A549 (cell line): ENCODE results near the gene VSIG10. TPM values are rescaled to one million over a fixed set of nuclear protein-coding genes. Genes with fewer than 3 reads are reported as not detected.
A peak's percentile ranks its signal among the peaks of the same experiment; 100 is the strongest.

ENCODE experiments used
- ATAC-seq, 2 experiments: fragments of 200-7000 bp in 1 of 2; fragments of >200 bp in 1 of 2; cut with Nextera tagmentation in 1 of 2; cut with Tn5 transposase in 1 of 2; 3 replicates each; pipeline versions ENCODE4 v1.8.0 to v1.9.1; 2018 to 2020; ENCODE audit warnings: mild to moderate bottlenecking in 1 of 2, moderate library complexity in 1 of 2
- CTCF ChIA-PET: fragments of 300-600 bp; sonication (Branson Sonifier 250); formaldehyde crosslinking; extraction: SDS; loops from one replicate; lab custom pipeline; 2021; ENCODE audit warnings: antibody characterized with exemption, inconsistent platforms; lab: Yijun Ruan, JAX
- POLR2A ChIA-PET: fragments of 350-600 bp; formaldehyde crosslinking; extraction: SDS; loops from one replicate; lab custom pipeline; 2021; ENCODE audit warnings: antibody characterized with exemption, inconsistent platforms; lab: Yijun Ruan, JAX
- DNase-seq, 2 experiments: peaks; one replicate each; pipeline versions ENCODE4 v3.0.0 to v3.0.0-alpha.2; 2011 to 2016; ENCODE audit warnings: low read depth in 1 of 2, low spot score in 1 of 2
- FAIRE-seq: peaks from 2 replicates; lab custom pipeline; 2011; peaks lifted over from hg19 to GRCh38; lab: Jason Lieb, UNC
- H3K27ac ChIP-seq, 2 experiments: fragments of >200 bp; sonication (Bioruptor Twin); formaldehyde crosslinking; 3 replicates each; pipeline ENCODE4 v1.5.1; 2016 to 2017
- H3K4me1 ChIP-seq: fragments of >200 bp; sonication (Bioruptor Twin); formaldehyde crosslinking; 3 replicates; pipeline ENCODE4 v1.6.1; 2016
- H3K4me2 ChIP-seq: fragments of >200 bp; sonication (Bioruptor Twin); formaldehyde crosslinking; 3 replicates; pipeline ENCODE4 v1.6.1; 2016
- H3K4me3 ChIP-seq: fragments of >200 bp; sonication (Bioruptor Twin); formaldehyde crosslinking; 3 replicates; pipeline ENCODE4 v1.5.1; 2016
- H3K9me3 ChIP-seq: fragments of >200 bp; sonication (Bioruptor Twin); formaldehyde crosslinking; 3 replicates; pipeline ENCODE4 v1.6.1; 2016
- CBX2 ChIP-seq: fragments of 200-600 bp; sonication (generic); IDR thresholded peaks from 2 replicates; pipeline ENCODE4 v1.6.1; 2016; ENCODE audit warnings: low read depth, mild to moderate bottlenecking, borderline replicate concordance
- CEBPB ChIP-seq, 2 experiments: fragments of >200 bp in 1 of 2; sonication (Bioruptor Twin) in 1 of 2; formaldehyde crosslinking in 1 of 2; IDR thresholded peaks; 2 replicates each; pipeline ENCODE4 v1.6.1; 2012 to 2016
- CHD4 ChIP-seq: fragments of 200-600 bp; sonication (generic); IDR thresholded peaks from 2 replicates; pipeline ENCODE4 v1.6.1; 2016; ENCODE audit warnings: antibody characterized with exemption, mild to moderate bottlenecking, borderline replicate concordance
- EP300 ChIP-seq, 2 experiments: fragments of >200 bp; sonication (Bioruptor Twin); formaldehyde crosslinking; IDR thresholded peaks; 2 replicates in 1 of 2; 3 replicates in 1 of 2; pipeline ENCODE4 v1.6.1; 2016 to 2017
- FOXS1 ChIP-seq: fragments of 250-450 bp; sonication (Bioruptor Pico); IDR thresholded peaks from 2 replicates; pipeline ENCODE4 v1.5.0; 2020; ENCODE audit warnings: mild to moderate bottlenecking, moderate library complexity
- GATA3 ChIP-seq: IDR thresholded peaks from 2 replicates; pipeline ENCODE4 v1.6.1; 2012; ENCODE audit warnings: borderline replicate concordance
- JUN ChIP-seq, 2 experiments: fragments of >200 bp; sonication (Bioruptor Twin); formaldehyde crosslinking; IDR thresholded peaks; 2 replicates in 1 of 2; 3 replicates in 1 of 2; pipeline ENCODE4 v1.6.1; 2016 to 2017
- JUNB ChIP-seq: fragments of >200 bp; sonication (Bioruptor Twin); formaldehyde crosslinking; IDR thresholded peaks from 2 replicates; pipeline ENCODE4 v1.6.1; 2016
- KDM5A ChIP-seq: fragments of 200-600 bp; sonication (generic); IDR thresholded peaks from 2 replicates; pipeline ENCODE4 v1.6.1; 2016; ENCODE audit warnings: antibody characterized with exemption, mild to moderate bottlenecking
- MAFK ChIP-seq: fragments of 450-650 bp; IDR thresholded peaks from 2 replicates; pipeline ENCODE4 v1.6.1; 2014; ENCODE audit not compliant: partially characterized antibody
- MAZ ChIP-seq: fragments of 150-350 bp; IDR thresholded peaks from 2 replicates; pipeline ENCODE4 v1.6.1; 2014; ENCODE audit warnings: antibody characterized with exemption, low read depth, low read length, borderline replicate concordance
- MYC ChIP-seq: IDR thresholded peaks from 2 replicates; pipeline ENCODE4 v1.6.1; 2012; ENCODE audit warnings: mild to moderate bottlenecking, inconsistent platforms, low read length, improper control_type of control experiment, borderline replicate concordance
- NFE2L2 ChIP-seq: fragments of 150-350 bp; conservative IDR thresholded peaks from 2 replicates; pipeline ENCODE4 v1.6.1; 2014; ENCODE audit warnings: low read length
- POLR2A ChIP-seq: IDR thresholded peaks from 2 replicates; pipeline ENCODE4 v1.6.1; 2012; ENCODE audit warnings: mild to moderate bottlenecking, low read length
- RAD21 ChIP-seq, 2 experiments: fragments of >200 bp in 1 of 2; sonication (Bioruptor Twin) in 1 of 2; formaldehyde crosslinking in 1 of 2; IDR thresholded peaks in 1 of 2; conservative IDR thresholded peaks in 1 of 2; 2 replicates in 1 of 2; 3 replicates in 1 of 2; pipeline ENCODE4 v1.6.1; 2012 to 2018; ENCODE audit warnings: inconsistent platforms in 1 of 2
- RARB ChIP-seq: fragments of 250-450 bp; sonication (Bioruptor Pico); IDR thresholded peaks from 2 replicates; pipeline ENCODE4 v1.8.0; 2021; ENCODE audit warnings: mild to moderate bottlenecking, moderate library complexity
- RCOR1 ChIP-seq: fragments of 150-350 bp; IDR thresholded peaks from 2 replicates; pipeline ENCODE4 v1.6.1; 2014; ENCODE audit warnings: antibody characterized with exemption, low read length, low read depth
- TP53 ChIP-seq: fragments of 250-450 bp; sonication (Bioruptor Pico); IDR thresholded peaks from 2 replicates; pipeline ENCODE4 v1.5.0; 2021; ENCODE audit warnings: mild to moderate bottlenecking, moderate library complexity
- WGBS: methylation state at CpG from one replicate; pipeline ENCODE4 v1.1.6; 2017; ENCODE audit errors: missing lambda C conversion rate; 5-methylcytosine and 5-hydroxymethylcytosine counted together
- polyA plus RNA-seq, 4 experiments: library from polyadenylated mRNA; depleted of rRNA in 3 of 4; stranded (reverse); fragments of >200 nt; fragmentation: RNase III in 1 of 4; extraction: RNeasy Plus Mini Kit Qiagen cat#74134 plus additional on column Dnase treatment in 1 of 4; gene quantifications; 2 replicates in 3 of 4; 3 replicates in 1 of 4; pipeline ENCODE4 v1.2.3, GENCODE V29; 2011 to 2017
- TF ChIP-seq, protein P1 (sequence below): fragments of >200 bp; sonication (Bioruptor Twin); formaldehyde crosslinking; IDR thresholded peaks from 3 replicates; pipeline ENCODE4 v1.5.1; 2016
- TF ChIP-seq, protein P2 (sequence below): IDR thresholded peaks from 2 replicates; pipeline ENCODE4 v1.6.1; 2012; ENCODE audit warnings: low read depth, borderline replicate concordance
- TF ChIP-seq, protein P3 (sequence below): fragments of 250-450 bp; sonication (Bioruptor Pico); IDR thresholded peaks from 2 replicates; pipeline ENCODE4 v1.5.0; 2020; ENCODE audit warnings: low read depth, mild to moderate bottlenecking, moderate library complexity
- TF ChIP-seq, protein P4 (sequence below): fragments of 450-650 bp; IDR thresholded peaks from 2 replicates; pipeline ENCODE4 v1.6.1; 2014; ENCODE audit warnings: antibody characterized with exemption
- TF ChIP-seq, protein P5 (sequence below): fragments of >200 bp; sonication (Bioruptor Twin); formaldehyde crosslinking; IDR thresholded peaks from 2 replicates; pipeline ENCODE4 v1.6.1; 2016

VSIG10 gene
- polyA plus RNA-seq, 2 of the 4 experiments (the other 2 are of a cell fraction): 18.3 to 20.2 TPM

DNA sequence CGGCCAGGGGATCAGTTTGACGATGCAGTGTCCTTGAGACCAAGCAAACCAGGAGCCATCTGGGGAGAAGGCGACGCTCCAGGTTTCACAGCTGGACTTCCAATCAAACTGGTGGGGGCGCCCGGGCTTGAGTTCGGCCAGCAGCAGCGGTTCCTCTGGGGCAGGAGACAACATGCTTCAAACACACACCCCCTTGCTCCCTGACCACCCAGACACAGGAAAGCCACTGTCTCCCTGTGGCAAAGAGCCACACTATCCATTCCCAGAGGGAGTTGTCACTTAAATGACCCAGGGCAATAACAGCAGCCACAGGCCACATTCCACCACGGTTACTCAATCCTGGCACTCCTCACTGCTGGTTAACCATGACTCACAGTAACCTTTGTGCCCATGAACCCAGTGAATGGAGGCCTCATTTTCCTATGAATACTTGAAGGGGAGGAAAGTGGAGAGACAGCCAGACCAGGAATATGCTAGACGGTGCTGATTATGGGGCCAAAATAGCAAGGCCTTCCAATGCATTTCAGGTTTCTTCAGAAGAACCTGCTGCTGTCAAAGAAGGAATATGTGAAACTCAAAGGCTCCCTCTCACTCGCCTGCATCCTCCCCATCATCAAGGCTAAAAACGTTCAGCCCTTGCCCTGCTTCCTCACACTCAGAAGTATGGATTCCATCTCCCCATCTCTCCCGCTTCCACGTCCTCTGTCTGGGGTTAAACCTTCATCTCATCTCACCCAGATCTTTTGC is 51.3 kb downstream of the VSIG10 start (continued):
- TF ChIP-seq FOXS1 (CRISPR knock-in tag): no peak
- no peak for TF ChIP-seq CBX2
- TF ChIP-seq, protein P1, sequence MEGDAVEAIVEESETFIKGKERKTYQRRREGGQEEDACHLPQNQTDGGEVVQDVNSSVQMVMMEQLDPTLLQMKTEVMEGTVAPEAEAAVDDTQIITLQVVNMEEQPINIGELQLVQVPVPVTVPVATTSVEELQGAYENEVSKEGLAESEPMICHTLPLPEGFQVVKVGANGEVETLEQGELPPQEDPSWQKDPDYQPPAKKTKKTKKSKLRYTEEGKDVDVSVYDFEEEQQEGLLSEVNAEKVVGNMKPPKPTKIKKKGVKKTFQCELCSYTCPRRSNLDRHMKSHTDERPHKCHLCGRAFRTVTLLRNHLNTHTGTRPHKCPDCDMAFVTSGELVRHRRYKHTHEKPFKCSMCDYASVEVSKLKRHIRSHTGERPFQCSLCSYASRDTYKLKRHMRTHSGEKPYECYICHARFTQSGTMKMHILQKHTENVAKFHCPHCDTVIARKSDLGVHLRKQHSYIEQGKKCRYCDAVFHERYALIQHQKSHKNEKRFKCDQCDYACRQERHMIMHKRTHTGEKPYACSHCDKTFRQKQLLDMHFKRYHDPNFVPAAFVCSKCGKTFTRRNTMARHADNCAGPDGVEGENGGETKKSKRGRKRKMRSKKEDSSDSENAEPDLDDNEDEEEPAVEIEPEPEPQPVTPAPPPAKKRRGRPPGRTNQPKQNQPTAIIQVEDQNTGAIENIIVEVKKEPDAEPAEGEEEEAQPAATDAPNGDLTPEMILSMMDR: no peak
- TF ChIP-seq, protein P2, sequence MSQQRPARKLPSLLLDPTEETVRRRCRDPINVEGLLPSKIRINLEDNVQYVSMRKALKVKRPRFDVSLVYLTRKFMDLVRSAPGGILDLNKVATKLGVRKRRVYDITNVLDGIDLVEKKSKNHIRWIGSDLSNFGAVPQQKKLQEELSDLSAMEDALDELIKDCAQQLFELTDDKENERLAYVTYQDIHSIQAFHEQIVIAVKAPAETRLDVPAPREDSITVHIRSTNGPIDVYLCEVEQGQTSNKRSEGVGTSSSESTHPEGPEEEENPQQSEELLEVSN: peak; percentile 42; the same call in 1 of the 2 replicates
- no peak for TF ChIP-seq KDM5A
- peak; percentile 72 to 78; a peak in 3 of 5 replicates for TF ChIP-seq EP300 (IDR thresholded peaks at IDR 0.05)
- TF ChIP-seq POLR2A: no peak
- peak; percentile 63; the same call in 1 of the 2 replicates for TF ChIP-seq RARB (CRISPR knock-in tag)
- TF ChIP-seq MAFK: peak; percentile 24
- TF ChIP-seq GATA3: peak; percentile 89
- TF ChIP-seq RAD21 (conservative IDR thresholded peaks at IDR 0.05 in 1 of 2, IDR thresholded peaks at IDR 0.05 in 1 of 2): peak; percentile 7 to 29; a peak in 2 of 5 replicates
- TF ChIP-seq MYC: peak; percentile 44; the same call in 1 of the 2 replicates

DNA sequence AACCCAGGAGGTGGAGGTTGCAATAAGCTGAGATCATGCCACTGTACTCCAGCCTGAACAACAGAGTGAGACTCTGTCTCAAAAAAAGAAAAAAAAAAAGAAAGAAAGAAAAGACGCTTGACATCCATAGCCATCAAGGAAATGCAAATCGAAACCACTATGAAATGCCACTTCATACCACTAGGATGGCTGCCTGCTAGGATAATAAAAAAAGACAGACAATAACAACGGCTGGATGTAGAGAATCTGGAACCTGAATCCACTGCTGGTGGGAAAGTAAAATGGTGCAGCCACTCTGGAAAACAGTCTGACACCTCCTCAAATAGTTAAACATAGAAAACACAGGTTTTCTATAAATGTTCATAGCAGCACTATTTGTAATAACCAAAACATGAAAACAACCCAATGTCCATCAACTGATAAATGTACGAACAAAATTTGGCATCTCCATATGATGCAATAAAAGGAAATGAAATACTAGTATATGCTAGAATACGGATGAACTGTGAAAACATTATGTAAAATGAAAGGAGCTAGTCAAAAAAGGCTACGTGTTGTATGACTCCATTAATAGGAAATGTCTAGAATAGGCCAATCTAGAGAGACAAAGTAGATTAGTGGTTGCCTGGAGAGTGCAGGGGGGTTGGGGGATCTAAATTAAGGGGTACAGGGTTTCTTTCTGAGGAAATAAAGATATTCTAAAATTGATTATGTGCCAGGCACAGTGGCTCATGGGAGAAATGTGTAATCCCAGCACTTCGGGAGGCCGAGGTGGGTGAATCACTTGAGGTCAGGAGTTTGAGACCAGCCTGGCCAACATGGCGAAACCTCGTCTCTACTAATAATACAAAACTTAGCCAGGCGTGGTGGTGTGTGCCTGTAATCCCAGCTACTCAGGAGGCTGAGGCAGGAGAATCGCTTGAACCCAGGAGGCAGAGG is 52.6 kb downstream of the VSIG10 start:
- no peaks in the 10 kb centered on the region for H3K9me3 ChIP-seq
- CTCF ChIA-PET: interaction anchor here (0.6 to 1.5 kb wide), 8 partner anchors 9 to 176 kb away, joined by 3 to 6 read pairs (median 4); partner anchors contain the start of gene VSIG10
- DNase-seq (no peak), ATAC-seq (no peak), FAIRE-seq (no peak)
- TF ChIP-seq CHD4 (0 out of 2 replicates have a peak, but pooled peaks have one; percentile 49), RCOR1 (no peak)
- H3K4me2 ChIP-seq: peak overlapping the region; percentile 80
- POLR2A ChIA-PET: no interaction called here
- H3K4me3 ChIP-seq: no peak overlapping the region
- H3K4me1 ChIP-seq: peaks cover 51% of the 10 kb centered on the region
- WGBS: 79% methylated on average over 12 of the region's 12 CpGs
- H3K27ac ChIP-seq: peak overlapping the region; percentile 86 to 89

DNA sequence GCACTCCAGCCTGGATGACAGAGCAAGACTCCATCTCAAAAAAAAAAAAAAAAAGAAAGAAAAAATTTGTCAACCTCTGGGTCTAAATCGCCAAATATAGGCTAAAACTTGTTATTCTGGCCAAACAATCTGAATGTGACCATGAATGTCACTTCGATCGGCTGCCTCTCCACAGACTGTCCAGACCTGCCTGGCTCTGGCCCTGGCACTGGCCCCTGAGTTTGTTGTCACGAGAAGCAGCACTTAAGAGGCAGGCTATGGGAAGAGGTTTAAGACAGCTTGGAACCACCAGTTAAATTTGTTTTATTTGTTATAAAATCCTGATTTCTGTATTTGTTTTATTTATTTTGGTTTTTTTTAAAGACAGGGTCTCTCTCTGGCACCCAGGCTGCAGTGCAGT is 57.4 kb downstream of the VSIG10 start:
- ChIA-PET POLR2A (no interaction called here), CTCF (interaction anchor here (1.1 to 1.2 kb wide), 2 partner anchors 13 to 171 kb away, joined by 6 read pairs; no protein-coding TSS in a partner anchor)
- FAIRE-seq: no peak
- DNase-seq: no peak
- no peaks in the 10 kb centered on the region for H3K9me3 ChIP-seq
- no peak overlapping the region for H3K4me3 ChIP-seq
- WGBS: 94% methylated on average over 4 of the region's 4 CpGs
- H3K27ac ChIP-seq: no peak overlapping the region
- no peak for ATAC-seq
- H3K4me2 ChIP-seq: no peak overlapping the region
- H3K4me1 ChIP-seq: peaks cover 6% of the 10 kb centered on the region
- TF ChIP-seq, protein P3, sequence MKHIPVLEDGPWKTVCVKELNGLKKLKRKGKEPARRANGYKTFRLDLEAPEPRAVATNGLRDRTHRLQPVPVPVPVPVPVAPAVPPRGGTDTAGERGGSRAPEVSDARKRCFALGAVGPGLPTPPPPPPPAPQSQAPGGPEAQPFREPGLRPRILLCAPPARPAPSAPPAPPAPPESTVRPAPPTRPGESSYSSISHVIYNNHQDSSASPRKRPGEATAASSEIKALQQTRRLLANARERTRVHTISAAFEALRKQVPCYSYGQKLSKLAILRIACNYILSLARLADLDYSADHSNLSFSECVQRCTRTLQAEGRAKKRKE (CRISPR knock-in tag): no peak
- TF ChIP-seq, protein P4, sequence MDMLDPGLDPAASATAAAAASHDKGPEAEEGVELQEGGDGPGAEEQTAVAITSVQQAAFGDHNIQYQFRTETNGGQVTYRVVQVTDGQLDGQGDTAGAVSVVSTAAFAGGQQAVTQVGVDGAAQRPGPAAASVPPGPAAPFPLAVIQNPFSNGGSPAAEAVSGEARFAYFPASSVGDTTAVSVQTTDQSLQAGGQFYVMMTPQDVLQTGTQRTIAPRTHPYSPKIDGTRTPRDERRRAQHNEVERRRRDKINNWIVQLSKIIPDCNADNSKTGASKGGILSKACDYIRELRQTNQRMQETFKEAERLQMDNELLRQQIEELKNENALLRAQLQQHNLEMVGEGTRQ: no peak
- TF ChIP-seq NFE2L2 (no peak), MAZ (no peak), JUNB (no peak), JUN (IDR thresholded peaks at IDR 0.05) (no peak), TP53 (CRISPR knock-in tag) (no peak), CEBPB (IDR thresholded peaks at IDR 0.05) (no peak)
- TF ChIP-seq, protein P1: no peak
- TF ChIP-seq, protein P5, sequence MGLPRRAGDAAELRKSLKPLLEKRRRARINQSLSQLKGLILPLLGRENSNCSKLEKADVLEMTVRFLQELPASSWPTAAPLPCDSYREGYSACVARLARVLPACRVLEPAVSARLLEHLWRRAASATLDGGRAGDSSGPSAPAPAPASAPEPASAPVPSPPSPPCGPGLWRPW: no peak
